IPS DF 4.7 (cell line): ENCODE results near the gene MMD2.

Experiments used
- DNase-seq: peaks from one replicate; pipeline ENCODE4 v3.0.0-alpha.2; 2013; ENCODE audit warnings: low spot score; ENCODE audit errors: extremely low read depth

The MMD2 gene

GRCh38 chr7:4871056-4871680, 87.8 kb downstream of the MMD2 start:
- DNase-seq, result no peak

DNA sequence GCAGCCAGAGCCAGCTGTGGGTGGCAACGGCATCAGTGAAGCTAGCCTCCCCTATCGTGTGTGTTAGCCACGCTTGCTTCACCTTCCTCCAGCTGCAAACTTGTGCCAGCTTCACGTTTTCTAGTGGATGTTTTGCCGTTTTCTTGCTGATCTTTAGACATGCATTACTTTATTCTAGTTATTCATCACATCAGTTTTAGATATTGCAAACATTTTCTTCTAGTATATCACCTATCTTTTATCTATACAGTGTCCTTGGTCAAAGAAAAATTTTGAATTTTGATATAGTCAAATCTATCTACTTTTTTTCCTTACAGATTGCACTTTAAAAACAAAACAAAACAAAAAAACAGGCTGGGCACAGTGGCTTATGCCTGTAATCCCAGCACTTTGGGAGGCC, 90.5 kb downstream of the MMD2 start:
- no peak for DNase-seq

GRCh38 chr7:4866528-4867496, 92.2 kb downstream of the MMD2 start:
- no peak for DNase-seq

DNA sequence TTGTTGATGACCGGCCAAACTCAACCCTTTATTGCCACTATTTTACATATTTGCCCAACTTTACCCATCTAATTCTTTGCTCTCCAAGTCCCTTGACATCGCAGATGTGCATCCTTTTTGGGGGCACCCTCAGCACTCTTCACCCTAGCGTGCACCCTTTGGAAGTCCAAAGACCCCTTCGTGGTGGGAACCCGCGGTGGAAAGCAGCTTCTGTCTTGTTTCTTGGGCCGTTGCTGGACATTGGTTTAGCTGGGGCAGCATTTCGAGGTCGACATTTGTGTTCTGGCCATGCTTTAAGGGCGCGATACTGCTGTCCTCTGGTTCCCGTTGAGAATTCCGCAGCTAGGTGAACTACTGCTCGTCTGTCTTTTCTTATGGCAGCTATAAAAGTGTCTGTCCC, 96.8 kb downstream of the MMD2 start:
- DNase-seq, result no peak

GRCh38 chr7:4861673-4862072, 97.3 kb downstream of the MMD2 start, which contains the start of gene PAPOLB:
Gene PAPOLB, minus strand, starts transcription at chr7:4862030. Its CDS starts 220 bp downstream, at chr7:4861810.
- DNase-seq, result no peak

- no peak for DNase-seq
Observed at GRCh38 chr7:4861227-4861626, 97.8 kb downstream of the MMD2 start.

DNA sequence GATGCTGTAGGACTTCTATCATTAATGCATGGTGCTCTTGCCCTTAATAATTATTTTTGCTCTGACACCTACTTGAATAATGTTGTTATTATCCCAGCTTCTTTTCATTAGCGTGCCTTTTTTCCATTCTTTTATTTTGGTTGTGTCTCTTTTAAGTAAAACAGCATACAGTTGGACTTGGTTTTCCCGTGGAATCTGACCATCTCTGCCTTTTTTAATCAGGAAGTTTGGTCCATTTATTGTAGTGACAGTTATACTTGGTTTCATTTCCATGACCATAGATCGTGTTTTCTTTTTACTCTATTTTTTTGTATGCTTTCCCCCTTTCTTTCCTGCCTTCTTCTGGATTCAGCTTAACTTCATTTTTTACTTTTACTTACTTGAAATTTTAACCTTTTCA, 101.8 kb downstream of the MMD2 start:
- DNase-seq, result no peak

DNA sequence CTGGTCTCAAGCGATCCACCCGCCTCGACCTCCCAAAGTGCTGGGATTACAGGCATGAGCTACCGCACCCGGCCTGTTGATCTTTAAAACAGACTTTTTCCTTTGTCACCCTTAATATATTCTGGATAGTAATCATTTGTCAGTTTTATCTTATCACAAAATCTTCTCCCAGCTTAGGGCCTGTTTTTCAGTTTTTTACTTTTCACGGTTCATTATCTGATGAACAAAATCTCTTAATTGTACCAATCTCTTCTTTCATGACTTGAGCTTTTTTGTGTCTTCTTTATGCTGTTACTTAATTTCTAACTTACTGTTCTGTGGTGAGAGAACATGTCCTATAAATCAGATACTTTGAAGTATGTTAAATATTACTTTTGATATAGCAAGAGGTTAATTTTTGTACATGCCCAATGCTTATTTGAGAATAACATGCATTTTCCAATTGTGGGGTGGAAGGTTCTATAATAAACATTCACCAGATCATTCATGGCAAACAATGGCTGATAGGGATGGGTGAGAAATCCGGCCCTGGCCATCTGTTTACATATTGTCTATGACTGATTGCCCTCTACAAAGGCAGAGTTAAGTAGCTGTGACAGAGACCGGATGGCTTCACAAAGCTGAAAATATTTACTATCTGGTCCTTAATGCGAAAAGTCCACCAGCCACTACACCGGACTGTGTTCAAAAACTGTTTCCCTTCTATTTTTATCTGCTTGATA, 102.5 kb downstream of the MMD2 start:
- DNase-seq, result no peak
